Measurements from ENCODE around the gene NCAN.

DNA sequence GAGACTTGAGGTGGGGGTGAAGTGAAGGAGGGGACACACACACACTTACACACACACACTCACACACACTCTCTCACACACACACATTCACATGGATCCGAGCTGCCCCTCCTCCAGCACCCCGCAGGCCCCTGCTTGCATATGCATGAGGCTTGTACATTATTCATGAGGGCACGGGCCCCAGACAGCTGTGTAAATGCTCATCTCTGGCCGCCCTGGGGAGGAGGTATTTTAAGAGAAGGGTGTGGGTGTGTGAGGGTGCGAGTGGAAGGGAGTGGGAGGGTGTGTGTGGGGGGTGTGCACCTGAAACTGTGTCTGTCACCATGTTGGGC, 2.4 kb downstream of the NCAN start:
- TF ChIP-seq POLR2A (IDR thresholded peaks at IDR 0.05): no peak
- TF ChIP-seq, protein P1, sequence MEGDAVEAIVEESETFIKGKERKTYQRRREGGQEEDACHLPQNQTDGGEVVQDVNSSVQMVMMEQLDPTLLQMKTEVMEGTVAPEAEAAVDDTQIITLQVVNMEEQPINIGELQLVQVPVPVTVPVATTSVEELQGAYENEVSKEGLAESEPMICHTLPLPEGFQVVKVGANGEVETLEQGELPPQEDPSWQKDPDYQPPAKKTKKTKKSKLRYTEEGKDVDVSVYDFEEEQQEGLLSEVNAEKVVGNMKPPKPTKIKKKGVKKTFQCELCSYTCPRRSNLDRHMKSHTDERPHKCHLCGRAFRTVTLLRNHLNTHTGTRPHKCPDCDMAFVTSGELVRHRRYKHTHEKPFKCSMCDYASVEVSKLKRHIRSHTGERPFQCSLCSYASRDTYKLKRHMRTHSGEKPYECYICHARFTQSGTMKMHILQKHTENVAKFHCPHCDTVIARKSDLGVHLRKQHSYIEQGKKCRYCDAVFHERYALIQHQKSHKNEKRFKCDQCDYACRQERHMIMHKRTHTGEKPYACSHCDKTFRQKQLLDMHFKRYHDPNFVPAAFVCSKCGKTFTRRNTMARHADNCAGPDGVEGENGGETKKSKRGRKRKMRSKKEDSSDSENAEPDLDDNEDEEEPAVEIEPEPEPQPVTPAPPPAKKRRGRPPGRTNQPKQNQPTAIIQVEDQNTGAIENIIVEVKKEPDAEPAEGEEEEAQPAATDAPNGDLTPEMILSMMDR (IDR thresholded peaks at IDR 0.05): no peak
